Measurements from ENCODE around the gene SLC43A2. TPM values are rescaled to one million over a fixed set of nuclear protein-coding genes. Genes with fewer than 3 reads are reported as not detected.
A peak's percentile ranks its signal among the peaks of the same experiment; 100 is the strongest.

SLC43A2 gene
- total and polyA plus RNA-seq, 2 of the 13 experiments (the other 11 are each of a cell fraction or from before 2014, with no cell fraction given): 7.3 to 20.0 TPM

DNA sequence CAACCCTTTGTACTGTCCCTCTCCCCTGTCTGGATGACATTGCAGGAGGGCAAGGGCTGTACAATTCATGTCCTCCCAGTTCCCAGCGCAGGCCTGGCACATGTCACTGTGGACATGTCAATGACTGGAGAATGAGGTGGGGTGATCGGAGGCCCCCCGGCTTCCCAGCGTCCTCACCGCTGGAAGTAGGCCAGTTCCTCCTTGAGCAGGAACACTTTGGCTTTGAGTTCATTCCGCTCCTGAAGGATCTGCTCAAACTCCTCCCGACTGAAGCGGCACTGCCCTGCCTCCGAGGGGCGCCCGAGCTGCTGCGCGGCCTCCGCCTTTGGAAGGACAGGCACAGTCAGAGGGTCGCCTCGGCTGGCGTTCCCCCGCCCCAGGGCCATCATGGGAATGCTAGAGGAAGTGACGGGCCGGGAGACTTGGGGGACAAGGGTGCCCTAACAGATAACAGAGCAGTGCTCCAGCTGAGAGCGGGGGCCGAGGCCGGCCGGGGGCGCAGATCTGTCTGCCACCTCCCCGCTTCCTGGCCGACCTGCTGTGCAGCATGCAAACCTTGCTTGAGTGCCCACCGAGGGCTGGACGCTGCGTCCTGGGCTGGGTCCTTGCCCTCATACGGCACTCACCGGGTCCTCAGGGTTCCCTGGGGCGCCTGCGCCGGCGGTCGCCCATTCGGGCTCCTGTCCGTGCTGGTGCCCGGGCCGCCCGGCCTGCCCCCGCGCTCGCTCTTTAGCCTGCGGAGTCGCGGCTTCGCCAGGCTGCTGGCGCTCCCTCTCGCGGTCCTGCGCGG is 19.7 kb upstream of the SLC43A2 start (continued):
- TF ChIP-seq, protein P1, sequence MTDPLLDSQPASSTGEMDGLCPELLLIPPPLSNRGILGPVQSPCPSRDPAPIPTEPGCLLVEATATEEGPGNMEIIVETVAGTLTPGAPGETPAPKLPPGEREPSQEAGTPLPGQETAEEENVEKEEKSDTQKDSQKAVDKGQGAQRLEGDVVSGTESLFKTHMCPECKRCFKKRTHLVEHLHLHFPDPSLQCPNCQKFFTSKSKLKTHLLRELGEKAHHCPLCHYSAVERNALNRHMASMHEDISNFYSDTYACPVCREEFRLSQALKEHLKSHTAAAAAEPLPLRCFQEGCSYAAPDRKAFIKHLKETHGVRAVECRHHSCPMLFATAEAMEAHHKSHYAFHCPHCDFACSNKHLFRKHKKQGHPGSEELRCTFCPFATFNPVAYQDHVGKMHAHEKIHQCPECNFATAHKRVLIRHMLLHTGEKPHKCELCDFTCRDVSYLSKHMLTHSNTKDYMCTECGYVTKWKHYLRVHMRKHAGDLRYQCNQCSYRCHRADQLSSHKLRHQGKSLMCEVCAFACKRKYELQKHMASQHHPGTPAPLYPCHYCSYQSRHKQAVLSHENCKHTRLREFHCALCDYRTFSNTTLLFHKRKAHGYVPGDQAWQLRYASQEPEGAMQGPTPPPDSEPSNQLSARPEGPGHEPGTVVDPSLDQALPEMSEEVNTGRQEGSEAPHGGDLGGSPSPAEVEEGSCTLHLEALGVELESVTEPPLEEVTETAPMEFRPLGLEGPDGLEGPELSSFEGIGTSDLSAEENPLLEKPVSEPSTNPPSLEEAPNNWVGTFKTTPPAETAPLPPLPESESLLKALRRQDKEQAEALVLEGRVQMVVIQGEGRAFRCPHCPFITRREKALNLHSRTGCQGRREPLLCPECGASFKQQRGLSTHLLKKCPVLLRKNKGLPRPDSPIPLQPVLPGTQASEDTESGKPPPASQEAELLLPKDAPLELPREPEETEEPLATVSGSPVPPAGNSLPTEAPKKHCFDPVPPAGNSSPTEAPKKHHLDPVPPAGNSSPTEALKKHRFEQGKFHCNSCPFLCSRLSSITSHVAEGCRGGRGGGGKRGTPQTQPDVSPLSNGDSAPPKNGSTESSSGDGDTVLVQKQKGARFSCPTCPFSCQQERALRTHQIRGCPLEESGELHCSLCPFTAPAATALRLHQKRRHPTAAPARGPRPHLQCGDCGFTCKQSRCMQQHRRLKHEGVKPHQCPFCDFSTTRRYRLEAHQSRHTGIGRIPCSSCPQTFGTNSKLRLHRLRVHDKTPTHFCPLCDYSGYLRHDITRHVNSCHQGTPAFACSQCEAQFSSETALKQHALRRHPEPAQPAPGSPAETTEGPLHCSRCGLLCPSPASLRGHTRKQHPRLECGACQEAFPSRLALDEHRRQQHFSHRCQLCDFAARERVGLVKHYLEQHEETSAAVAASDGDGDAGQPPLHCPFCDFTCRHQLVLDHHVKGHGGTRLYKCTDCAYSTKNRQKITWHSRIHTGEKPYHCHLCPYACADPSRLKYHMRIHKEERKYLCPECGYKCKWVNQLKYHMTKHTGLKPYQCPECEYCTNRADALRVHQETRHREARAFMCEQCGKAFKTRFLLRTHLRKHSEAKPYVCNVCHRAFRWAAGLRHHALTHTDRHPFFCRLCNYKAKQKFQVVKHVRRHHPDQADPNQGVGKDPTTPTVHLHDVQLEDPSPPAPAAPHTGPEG (CRISPR knock-in tag; IDR thresholded peaks at IDR 0.05): peak; percentile 67; the same call in 1 of the 2 replicates
- TF ChIP-seq RFXAP (CRISPR knock-in tag; IDR thresholded peaks at IDR 0.05; ENCODE audit: borderline replicate concordance) (no peak), PHF21A (CRISPR knock-in tag; IDR thresholded peaks at IDR 0.05) (peak; percentile 52), ZNF451 (CRISPR knock-in tag; IDR thresholded peaks at IDR 0.05) (0 out of 2 replicates have a peak, but pooled peaks have one; percentile 25), ZNF274 (CRISPR knock-in tag; IDR thresholded peaks at IDR 0.05) (no peak), ZNF746 (CRISPR knock-in tag; IDR thresholded peaks at IDR 0.05) (no peak)
- TF ChIP-seq, protein P2, sequence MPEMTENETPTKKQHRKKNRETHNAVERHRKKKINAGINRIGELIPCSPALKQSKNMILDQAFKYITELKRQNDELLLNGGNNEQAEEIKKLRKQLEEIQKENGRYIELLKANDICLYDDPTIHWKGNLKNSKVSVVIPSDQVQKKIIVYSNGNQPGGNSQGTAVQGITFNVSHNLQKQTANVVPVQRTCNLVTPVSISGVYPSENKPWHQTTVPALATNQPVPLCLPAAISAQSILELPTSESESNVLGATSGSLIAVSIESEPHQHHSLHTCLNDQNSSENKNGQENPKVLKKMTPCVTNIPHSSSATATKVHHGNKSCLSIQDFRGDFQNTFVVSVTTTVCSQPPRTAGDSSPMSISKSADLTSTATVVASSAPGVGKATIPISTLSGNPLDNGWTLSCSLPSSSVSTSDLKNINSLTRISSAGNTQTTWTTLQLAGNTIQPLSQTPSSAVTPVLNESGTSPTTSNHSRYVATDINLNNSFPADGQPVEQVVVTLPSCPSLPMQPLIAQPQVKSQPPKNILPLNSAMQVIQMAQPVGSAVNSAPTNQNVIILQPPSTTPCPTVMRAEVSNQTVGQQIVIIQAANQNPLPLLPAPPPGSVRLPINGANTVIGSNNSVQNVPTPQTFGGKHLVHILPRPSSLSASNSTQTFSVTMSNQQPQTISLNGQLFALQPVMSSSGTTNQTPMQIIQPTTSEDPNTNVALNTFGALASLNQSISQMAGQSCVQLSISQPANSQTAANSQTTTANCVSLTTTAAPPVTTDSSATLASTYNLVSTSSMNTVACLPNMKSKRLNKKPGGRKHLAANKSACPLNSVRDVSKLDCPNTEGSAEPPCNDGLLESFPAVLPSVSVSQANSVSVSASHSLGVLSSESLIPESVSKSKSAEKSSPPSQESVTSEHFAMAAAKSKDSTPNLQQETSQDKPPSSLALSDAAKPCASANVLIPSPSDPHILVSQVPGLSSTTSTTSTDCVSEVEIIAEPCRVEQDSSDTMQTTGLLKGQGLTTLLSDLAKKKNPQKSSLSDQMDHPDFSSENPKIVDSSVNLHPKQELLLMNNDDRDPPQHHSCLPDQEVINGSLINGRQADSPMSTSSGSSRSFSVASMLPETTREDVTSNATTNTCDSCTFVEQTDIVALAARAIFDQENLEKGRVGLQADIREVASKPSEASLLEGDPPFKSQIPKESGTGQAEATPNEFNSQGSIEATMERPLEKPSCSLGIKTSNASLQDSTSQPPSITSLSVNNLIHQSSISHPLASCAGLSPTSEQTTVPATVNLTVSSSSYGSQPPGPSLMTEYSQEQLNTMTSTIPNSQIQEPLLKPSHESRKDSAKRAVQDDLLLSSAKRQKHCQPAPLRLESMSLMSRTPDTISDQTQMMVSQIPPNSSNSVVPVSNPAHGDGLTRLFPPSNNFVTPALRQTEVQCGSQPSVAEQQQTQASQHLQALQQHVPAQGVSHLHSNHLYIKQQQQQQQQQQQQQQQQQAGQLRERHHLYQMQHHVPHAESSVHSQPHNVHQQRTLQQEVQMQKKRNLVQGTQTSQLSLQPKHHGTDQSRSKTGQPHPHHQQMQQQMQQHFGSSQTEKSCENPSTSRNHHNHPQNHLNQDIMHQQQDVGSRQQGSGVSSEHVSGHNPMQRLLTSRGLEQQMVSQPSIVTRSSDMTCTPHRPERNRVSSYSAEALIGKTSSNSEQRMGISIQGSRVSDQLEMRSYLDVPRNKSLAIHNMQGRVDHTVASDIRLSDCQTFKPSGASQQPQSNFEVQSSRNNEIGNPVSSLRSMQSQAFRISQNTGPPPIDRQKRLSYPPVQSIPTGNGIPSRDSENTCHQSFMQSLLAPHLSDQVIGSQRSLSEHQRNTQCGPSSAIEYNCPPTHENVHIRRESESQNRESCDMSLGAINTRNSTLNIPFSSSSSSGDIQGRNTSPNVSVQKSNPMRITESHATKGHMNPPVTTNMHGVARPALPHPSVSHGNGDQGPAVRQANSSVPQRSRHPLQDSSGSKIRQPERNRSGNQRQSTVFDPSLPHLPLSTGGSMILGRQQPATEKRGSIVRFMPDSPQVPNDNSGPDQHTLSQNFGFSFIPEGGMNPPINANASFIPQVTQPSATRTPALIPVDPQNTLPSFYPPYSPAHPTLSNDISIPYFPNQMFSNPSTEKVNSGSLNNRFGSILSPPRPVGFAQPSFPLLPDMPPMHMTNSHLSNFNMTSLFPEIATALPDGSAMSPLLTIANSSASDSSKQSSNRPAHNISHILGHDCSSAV (CRISPR knock-in tag; IDR thresholded peaks at IDR 0.05; ENCODE audit: borderline replicate concordance): no peak
- TF ChIP-seq, protein P3, sequence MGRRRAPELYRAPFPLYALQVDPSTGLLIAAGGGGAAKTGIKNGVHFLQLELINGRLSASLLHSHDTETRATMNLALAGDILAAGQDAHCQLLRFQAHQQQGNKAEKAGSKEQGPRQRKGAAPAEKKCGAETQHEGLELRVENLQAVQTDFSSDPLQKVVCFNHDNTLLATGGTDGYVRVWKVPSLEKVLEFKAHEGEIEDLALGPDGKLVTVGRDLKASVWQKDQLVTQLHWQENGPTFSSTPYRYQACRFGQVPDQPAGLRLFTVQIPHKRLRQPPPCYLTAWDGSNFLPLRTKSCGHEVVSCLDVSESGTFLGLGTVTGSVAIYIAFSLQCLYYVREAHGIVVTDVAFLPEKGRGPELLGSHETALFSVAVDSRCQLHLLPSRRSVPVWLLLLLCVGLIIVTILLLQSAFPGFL (CRISPR knock-in tag; IDR thresholded peaks at IDR 0.05): no peak
- TF ChIP-seq, protein P4, sequence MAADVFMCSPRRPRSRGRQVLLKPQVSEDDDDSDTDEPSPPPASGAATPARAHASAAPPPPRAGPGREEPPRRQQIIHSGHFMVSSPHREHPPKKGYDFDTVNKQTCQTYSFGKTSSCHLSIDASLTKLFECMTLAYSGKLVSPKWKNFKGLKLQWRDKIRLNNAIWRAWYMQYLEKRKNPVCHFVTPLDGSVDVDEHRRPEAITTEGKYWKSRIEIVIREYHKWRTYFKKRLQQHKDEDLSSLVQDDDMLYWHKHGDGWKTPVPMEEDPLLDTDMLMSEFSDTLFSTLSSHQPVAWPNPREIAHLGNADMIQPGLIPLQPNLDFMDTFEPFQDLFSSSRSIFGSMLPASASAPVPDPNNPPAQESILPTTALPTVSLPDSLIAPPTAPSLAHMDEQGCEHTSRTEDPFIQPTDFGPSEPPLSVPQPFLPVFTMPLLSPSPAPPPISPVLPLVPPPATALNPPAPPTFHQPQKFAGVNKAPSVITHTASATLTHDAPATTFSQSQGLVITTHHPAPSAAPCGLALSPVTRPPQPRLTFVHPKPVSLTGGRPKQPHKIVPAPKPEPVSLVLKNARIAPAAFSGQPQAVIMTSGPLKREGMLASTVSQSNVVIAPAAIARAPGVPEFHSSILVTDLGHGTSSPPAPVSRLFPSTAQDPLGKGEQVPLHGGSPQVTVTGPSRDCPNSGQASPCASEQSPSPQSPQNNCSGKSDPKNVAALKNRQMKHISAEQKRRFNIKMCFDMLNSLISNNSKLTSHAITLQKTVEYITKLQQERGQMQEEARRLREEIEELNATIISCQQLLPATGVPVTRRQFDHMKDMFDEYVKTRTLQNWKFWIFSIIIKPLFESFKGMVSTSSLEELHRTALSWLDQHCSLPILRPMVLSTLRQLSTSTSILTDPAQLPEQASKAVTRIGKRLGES (CRISPR knock-in tag; IDR thresholded peaks at IDR 0.05; ENCODE audit: borderline replicate concordance): no peak

Measured in HepG2 (cell line).